ACC112 (cell line): ENCODE data around the gene HSPBAP1.
"Not testable (repeated sequence)": the region's sequence is repeated elsewhere in the genome, so short reads cannot be mapped to it uniquely, and the experiment has no call there.

ENCODE experiments used
- H2AFZ ChIP-seq: fragments of 200-600 bp; sonication (generic); one replicate; pipeline ENCODE4 v1.6.0; 2017; ENCODE audit warnings: antibody characterized with exemption, low read length; ENCODE audit not compliant: unreplicated experiment
- H3K27ac ChIP-seq: fragments of 200-600 bp; sonication (generic); 2 replicates; pipeline ENCODE4 v1.5.1; 2014; ENCODE audit warnings: low read depth, mild to moderate bottlenecking, antibody characterized with exemption, low read length, moderate library complexity
- H3K27me3 ChIP-seq: fragments of 200-600 bp; sonication (generic); 2 replicates; pipeline ENCODE4 v1.6.1; 2014; ENCODE audit warnings: mild to moderate bottlenecking, antibody characterized with exemption, low read length, moderate library complexity, mixed read lengths; ENCODE audit not compliant: insufficient read depth
- H3K36me3 ChIP-seq: fragments of 200-600 bp; sonication (generic); 2 replicates; pipeline ENCODE4 v1.6.1; 2016; ENCODE audit warnings: mild to moderate bottlenecking, antibody characterized with exemption, low read length, moderate library complexity, mixed read lengths; ENCODE audit not compliant: insufficient read depth
- H3K4me1 ChIP-seq: fragments of 200-600 bp; sonication (generic); one replicate; pipeline ENCODE4 v1.6.1; 2016; ENCODE audit warnings: low read length, mixed read lengths; ENCODE audit not compliant: insufficient read depth, unreplicated experiment, control insufficient read depth
- H3K4me3 ChIP-seq: fragments of 200-600 bp; sonication (generic); 2 replicates; pipeline ENCODE4 v1.5.1; 2014; ENCODE audit warnings: mild to moderate bottlenecking, low read depth, low read length
- H3K79me2 ChIP-seq: fragments of 200-600 bp; sonication (generic); one replicate; pipeline ENCODE4 v1.6.0; 2016; ENCODE audit warnings: low read length; ENCODE audit not compliant: control insufficient read depth, unreplicated experiment, insufficient read depth

The HSPBAP1 gene

GRCh38 chr3:122714273-122714672, 79.4 kb downstream of the HSPBAP1 start:
- Histone ChIP-seq H2AFZ (no peak overlapping the region), H3K36me3 (peaks cover 75% of the 10 kb centered on the region), H3K27me3 (no peaks in the 10 kb centered on the region), H3K4me3 (no peak overlapping the region), H3K4me1 (no peaks in the 10 kb centered on the region), H3K79me2 (peaks cover 15% of the 10 kb centered on the region), H3K27ac (no peak overlapping the region)

DNA sequence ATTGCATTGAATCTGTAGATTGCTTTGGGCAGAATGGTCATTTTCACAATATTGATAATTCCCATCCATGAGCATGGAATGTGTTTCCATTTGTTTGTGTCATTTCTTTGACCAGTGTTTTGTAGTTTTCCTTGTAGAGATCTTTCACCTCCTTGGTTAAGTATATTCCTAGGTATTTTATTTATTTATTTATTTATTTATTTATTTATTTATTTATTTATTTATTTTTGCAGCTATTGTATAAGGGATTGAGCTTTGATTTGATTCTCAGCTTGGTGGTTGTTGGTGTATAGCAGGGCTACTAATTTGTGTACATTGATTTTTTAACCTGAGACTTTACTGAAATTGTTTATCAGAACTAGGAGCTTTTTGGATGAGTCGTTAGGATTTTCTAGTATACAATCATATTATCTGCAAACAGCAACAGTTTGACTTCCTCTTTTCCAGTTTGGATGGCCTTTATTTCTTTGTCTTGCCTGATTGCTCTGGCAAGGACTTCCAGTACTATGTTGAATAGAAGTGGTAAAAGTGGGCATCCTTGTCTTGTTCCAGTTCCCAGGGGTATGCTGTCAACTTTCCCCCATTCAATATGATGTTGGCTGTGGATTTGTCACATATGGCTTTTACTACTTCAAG, 82.9 kb downstream of the HSPBAP1 start:
- H3K4me1 ChIP-seq, H3K27ac ChIP-seq, H3K4me3 ChIP-seq, H2AFZ ChIP-seq, H3K27me3 ChIP-seq: not testable (repeated sequence)
- peaks cover 72% of the 10 kb centered on the region for H3K36me3 ChIP-seq
- peaks cover 25% of the 10 kb centered on the region for H3K79me2 ChIP-seq

DNA sequence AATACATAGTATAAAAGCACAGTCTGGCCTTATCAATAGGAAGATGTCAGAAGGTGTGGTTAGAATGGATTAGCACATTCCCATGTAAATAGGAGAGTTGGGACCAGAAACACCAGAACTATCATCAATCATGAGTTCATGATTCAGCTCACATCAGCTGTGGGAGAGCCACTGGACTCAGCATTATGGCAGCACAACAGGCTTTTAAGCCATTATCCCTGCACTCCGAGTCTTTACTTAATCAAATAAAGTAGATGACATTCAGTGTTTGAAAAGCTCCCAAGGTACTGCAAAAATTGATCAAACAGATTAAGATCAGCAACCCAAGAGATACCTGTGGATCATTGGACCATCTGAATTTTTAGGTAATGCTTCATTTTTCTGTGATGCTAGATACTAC, 88.3 kb downstream of the HSPBAP1 start:
- Histone ChIP-seq H3K4me3 (no peak overlapping the region), H2AFZ (no peak overlapping the region), H3K36me3 (peaks cover 78% of the 10 kb centered on the region), H3K79me2 (peaks cover 29% of the 10 kb centered on the region), H3K27me3 (no peaks in the 10 kb centered on the region), H3K27ac (no peak overlapping the region), H3K4me1 (no peaks in the 10 kb centered on the region)

DNA sequence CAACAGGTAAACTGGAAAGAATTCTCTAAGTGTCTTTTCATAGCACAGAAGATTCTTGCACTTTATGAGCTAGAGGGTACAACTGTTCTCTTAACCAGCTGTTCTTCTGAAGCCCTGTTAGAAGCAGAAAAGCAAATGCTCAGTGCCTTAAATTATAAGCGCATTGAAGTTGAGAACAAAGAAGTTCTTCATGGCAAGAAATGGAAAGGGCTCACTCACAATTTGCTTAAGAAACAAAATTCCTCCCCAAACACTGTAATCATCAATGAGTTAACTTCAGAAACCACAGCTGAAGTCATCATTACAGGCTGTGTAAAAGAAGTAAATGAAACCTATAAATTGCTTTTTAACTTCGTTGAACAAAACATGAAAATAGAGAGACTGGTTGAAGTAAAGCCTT, 93.4 kb downstream of the HSPBAP1 start:
- H2AFZ ChIP-seq = no peak overlapping the region
- H3K4me3 ChIP-seq = no peak overlapping the region
- no peaks in the 10 kb centered on the region for H3K4me1 ChIP-seq
- H3K79me2 ChIP-seq = peaks cover 14% of the 10 kb centered on the region
- H3K36me3 ChIP-seq = peaks cover 72% of the 10 kb centered on the region
- no peaks in the 10 kb centered on the region for H3K27me3 ChIP-seq
- H3K27ac ChIP-seq = no peak overlapping the region

DNA sequence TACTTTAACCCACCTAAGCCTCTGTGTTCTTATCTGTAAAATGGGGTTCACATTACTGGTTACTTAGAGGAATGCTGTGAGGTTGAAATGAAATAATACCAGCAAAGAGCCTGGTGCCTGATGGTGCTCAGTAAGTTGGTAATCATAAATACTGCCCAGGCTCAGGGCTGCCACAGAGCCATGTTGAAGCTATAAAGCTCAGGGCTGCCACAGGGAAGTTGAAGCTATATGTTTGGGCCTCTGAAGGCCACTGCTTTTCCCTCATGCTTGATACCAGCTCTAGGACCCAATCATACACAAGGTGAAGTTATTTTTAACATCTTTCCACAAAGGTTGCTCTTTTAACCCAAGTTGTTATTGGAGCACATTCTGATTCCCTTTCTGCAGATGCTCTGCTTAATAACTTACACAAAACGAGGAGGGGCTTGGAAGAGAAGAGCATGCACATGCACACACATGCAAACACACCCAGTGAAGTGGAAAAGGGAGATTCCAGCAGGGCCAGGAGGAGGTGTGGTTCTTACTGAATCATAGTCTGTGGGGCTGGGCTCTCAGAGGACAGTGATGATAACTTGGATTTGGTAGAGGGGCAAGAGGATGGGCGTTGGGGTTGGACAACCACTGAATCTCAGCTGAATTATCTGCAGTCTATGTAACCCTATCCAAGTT, 95.5 kb downstream of the HSPBAP1 start:
- Histone ChIP-seq H3K27ac (no peak overlapping the region), H3K4me3 (no peak overlapping the region), H3K27me3 (no peaks in the 10 kb centered on the region), H2AFZ (no peak overlapping the region), H3K4me1 (no peaks in the 10 kb centered on the region), H3K79me2 (peaks cover 17% of the 10 kb centered on the region), H3K36me3 (peaks cover 61% of the 10 kb centered on the region)

- no peak overlapping the region for H3K27ac ChIP-seq
- peaks cover 70% of the 10 kb centered on the region for H3K36me3 ChIP-seq
- peaks cover 11% of the 10 kb centered on the region for H3K79me2 ChIP-seq
These were observed 97.6 kb downstream of the HSPBAP1 start for GRCh38 chr3:122695927-122696561.

DNA sequence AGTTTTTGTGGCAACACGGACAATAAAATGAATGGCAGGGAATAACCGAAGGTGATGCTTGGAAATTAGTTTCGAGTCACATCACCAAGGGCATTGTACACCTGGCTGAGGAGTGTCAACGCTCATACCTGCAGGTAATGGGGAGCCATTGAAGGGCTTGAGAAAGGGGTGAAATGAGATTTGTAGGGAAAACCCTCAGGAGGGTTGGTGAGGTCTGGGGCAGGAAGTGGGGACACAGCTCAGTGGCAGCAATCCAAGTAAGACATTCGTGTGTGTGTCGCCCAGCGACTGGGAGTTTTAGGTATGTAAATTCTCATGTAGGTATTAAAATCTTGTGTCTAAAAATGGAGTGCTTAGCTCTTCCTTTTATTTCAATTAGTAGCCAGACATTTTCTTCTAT, 98.7 kb downstream of the HSPBAP1 start:
- Histone ChIP-seq H3K36me3 (peaks cover 64% of the 10 kb centered on the region), H3K27me3 (no peaks in the 10 kb centered on the region), H3K79me2 (peaks cover 8% of the 10 kb centered on the region), H3K4me1 (peaks cover 6% of the 10 kb centered on the region), H3K27ac (no peak overlapping the region), H3K4me3 (no peak overlapping the region), H2AFZ (no peak overlapping the region)

More at GRCh38 chr3:122695927-122696561, 97.6 kb downstream of the HSPBAP1 start:
- Histone ChIP-seq H3K4me3 (no peak overlapping the region), H3K27me3 (no peaks in the 10 kb centered on the region), H2AFZ (no peak overlapping the region), H3K4me1 (no peaks in the 10 kb centered on the region)

DNA sequence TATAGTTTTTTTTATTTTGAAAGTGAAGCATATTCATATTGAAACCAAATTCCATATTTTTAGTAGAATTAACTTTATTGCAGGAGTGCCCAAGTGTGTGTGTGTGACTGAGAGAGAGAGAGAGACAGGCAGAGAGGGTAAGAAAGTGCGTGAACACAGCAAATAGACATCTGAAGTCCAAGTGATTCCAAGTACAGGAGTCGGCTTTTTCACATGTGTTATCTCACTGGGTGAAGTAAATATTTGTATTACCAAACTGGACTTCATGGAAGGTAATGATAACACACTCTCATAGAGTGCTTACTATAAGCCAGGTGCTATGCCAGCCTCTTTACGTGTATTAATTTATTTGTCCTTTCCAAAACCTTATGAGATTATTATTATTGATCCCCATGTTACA, 101.0 kb downstream of the HSPBAP1 start:
- H3K4me1 ChIP-seq = peaks cover 15% of the 10 kb centered on the region
- no peaks in the 10 kb centered on the region for H3K27me3 ChIP-seq
- no peak overlapping the region for H2AFZ ChIP-seq
- H3K36me3 ChIP-seq = peaks cover 50% of the 10 kb centered on the region
- H3K4me3 ChIP-seq = no peak overlapping the region
- H3K79me2 ChIP-seq = peaks cover 11% of the 10 kb centered on the region
- H3K27ac ChIP-seq = no peak overlapping the region

DNA sequence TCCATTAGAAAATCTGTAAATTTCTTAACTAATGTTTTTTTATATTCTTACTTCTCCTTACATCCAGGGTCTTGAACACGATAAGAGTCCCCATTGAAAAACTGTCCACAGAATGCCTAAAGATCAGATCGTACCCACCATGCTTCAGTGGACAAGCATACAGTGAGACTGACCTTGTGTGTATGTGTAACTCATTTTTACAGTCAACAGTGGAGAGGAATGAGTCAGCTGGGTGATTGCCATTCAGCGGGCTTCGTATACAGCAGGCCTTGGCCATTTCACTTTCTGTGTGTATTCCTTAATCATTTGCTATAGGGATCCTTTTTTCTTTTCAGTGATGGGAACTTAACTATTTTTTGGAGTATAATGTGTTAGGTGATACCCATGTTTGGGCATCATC, 102.4 kb downstream of the HSPBAP1 start:
- no peak overlapping the region for H2AFZ ChIP-seq
- peaks cover 15% of the 10 kb centered on the region for H3K4me1 ChIP-seq
- H3K27ac ChIP-seq = no peak overlapping the region
- H3K79me2 ChIP-seq = peaks cover 9% of the 10 kb centered on the region
- H3K27me3 ChIP-seq = no peaks in the 10 kb centered on the region
- peaks cover 54% of the 10 kb centered on the region for H3K36me3 ChIP-seq
- H3K4me3 ChIP-seq = no peak overlapping the region

DNA sequence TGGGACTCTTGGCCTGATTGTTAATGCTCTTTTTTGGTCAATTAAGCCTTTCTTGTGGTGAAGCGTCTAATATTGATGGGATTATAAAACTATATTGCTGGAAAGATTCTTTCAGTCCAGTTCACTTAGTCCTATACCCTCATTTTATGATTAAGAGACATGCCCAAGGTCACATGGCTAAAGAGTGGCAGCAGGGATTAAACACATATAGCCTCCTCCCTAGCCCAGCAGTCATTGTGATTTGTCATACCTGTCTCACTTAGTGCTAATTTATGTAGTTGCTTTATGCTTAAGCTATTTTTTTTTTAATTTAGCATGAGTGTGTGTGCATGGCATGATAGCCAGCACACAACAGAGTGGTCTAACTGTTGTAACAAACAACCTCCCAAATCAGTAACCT, 103.5 kb downstream of the HSPBAP1 start:
- no peak overlapping the region for H3K27ac ChIP-seq

More for the DNA sequence above, 103.5 kb downstream of the HSPBAP1 start:
- no peak overlapping the region for H3K4me3 ChIP-seq
- H3K27me3 ChIP-seq = no peaks in the 10 kb centered on the region
- H3K36me3 ChIP-seq = peaks cover 50% of the 10 kb centered on the region
- H2AFZ ChIP-seq = no peak overlapping the region
- peaks cover 15% of the 10 kb centered on the region for H3K4me1 ChIP-seq
- peaks cover 8% of the 10 kb centered on the region for H3K79me2 ChIP-seq
